HG02610 (cell line): ENCODE data around the gene DGKZ.

Experiments used
- ATAC-seq: cut with Tn5 transposase; IDR thresholded peaks from one replicate; pipeline ENCODE4 v1.9.1; 2021; ENCODE audit warnings: mild to moderate bottlenecking, moderate library complexity; ENCODE audit not compliant: unreplicated experiment

The DGKZ gene

DNA sequence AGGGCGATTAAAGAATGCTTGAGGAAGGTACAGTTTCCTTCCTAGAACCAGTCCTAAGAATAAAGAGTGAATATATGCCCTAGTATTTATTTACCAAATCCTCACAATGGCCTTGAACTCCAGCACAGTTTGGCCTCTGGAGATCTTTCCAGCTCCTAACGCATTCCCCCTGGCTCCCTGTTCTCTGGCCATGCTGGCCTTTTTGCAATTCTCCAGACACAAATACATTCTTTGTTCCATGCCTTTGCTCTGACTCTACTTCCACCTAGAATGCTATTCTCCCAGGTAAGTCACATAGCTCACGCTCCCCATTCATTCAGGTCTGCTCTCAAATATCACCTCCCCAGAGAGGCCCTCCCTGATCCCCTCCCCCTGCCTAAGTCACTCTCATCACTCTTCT, 3.7 kb upstream of the DGKZ start:
- ATAC-seq = no peak

DNA sequence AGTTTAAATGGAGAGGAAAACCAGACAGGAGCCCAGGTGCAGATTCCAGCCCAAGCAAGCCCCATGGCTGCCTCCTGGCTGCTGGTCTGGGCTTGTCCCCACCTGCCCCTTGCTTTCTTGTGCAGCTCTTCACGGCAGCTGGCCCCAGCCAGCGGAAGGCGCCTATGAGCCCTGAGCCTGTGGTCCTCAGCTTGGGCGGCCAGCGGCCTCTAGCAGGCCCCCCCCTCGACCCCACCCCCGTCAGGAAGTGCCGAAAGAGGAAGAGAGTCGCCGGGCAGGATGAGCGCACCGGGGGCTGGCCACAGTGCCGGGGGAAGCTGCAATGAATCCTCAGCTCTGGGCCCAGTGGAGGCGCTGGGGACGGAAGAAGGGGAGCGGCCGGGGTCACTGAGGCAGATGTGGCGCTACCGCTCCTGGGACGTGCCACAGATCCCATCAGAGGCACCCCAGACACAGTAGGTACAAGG, 2.1 kb upstream of the DGKZ start:
- no peak for ATAC-seq

DNA sequence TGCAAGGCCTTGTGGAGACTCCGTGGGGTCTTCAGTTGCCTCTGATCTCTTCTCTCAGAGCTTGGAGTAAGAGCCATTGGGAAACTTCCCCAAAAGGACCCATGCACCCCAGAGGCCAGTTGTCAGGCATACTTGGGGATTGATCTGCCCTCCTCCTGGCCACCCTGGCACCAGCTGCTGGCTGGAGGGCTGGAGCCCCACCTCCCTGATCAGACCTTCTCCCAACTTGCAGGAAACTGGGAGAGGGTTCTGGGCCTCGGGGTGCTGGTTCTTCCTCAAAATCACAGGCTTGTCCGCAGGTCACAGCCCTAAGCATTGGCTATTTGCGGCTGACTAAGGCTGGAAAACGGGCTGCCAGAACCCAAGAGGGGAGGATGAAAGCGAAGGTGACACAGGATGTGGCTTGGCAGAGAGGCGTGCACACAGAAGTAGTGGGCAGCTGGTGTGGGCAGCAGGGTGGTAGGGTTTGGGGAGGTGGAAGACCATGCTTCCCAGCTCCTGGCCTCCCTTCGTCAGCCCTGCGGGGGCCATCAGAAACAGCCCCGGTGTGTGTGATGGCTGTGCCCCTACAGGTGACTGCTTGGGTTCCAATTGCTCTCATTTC, 1.3 kb upstream of the DGKZ start:
- no peak for ATAC-seq

DNA sequence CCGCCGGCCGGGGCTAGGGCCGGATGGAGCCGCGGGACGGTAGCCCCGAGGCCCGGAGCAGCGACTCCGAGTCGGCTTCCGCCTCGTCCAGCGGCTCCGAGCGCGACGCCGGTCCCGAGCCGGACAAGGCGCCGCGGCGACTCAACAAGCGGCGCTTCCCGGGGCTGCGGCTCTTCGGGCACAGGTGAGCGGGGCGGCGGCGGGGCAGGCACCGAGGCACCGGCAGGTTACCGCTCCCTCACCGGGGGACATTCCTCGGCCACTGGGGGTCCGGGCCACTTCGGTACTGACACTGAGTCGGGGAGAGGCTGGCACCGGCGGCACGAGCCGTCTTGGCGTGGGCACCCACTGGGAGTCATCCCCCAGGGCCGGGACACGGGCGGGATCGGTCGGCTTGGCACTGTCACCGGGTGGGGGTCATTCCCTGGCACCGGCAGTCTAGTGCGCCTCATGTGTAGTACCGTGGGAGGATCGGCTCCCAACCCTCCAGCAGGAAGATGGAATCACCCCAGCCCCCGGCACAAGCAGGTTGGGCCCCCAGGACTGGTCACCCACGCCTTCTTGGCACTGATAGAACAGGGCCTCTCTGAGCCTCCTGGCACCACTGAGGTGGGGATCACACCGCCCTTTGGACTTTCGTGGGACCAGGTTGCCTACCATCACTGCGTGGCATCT, 511 bp downstream of the DGKZ start:
- ATAC-seq = no peak

DNA sequence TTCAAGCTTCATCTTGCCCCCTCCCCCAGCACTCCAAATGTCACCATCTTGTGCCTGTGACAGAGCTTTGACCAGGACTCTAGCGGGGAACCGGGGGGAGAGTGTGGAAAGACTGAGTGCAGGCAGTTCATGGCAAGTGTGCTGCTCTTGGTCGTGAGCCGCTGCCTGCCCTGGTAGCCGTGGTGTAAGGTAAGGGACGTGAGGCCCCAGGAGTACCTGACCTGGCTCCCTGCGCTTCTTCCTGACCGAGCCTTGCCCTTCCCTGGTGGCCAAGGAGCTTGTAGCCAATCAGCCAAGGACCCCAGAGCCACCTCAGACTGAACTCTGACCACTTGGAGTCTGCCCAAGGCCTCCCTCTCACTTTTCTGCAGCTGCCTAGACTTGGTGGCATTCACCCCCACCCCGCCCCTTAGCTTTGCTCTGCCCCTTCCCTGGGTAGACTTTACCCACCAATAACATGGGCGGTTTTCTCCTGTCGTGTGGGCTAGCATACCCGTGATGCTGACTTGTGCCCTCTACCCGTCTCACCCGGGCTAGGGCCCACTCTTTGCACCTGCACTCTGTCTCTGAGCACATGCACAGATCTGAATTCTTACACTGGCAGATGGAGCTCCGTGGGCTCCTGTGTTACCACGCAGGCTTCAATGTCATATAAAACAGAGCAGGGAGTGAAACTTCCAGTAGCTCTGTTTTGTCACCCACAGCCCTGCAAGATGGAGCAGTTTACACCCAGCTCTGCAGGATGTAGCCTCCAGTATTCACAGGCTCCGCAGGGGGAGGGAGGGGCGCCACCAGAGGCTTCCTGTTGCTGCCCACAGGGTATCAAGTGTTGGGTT, 1.5 kb downstream of the DGKZ start:
- ATAC-seq = no peak

DNA sequence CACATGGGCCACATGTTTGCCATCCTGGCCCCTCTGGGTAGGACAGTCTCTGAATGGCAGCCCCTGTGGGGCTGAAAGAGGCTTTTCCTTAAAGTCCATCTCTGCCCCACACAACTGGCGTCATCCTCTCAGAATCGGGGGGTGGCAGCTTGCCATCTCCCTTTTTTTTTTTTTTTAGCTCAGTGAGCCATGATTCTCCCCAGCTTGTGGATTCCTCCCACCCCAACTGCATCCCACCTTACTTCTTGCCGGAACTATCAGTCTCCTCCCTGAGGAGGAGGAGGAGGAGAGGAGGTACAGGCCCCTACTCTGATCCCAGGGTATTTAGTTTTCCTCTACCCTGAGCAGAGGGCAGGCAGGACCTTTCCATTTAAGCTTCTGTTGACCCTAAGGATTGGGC, 3.4 kb downstream of the DGKZ start:
- no peak for ATAC-seq

DNA sequence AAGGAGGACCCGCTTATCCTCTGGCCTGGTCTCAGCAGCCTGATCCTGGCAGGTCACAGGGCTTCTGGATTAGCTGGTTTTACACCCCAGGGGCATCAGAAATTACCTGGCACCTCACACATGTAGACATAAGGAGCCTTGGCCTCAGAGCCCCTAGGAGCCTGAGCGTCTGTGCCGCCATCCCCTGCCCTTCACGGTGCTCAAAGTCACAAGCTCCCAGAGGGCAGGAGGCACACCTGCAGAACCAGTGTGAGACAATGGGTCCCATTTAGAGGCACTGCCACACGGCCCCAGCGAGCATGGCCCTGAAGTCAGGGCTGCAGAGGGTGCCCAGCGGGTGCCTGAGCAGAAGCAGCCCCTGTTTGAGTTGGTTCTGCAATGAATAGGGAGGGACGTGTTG, 3.9 kb downstream of the DGKZ start:
- ATAC-seq = no peak

DNA sequence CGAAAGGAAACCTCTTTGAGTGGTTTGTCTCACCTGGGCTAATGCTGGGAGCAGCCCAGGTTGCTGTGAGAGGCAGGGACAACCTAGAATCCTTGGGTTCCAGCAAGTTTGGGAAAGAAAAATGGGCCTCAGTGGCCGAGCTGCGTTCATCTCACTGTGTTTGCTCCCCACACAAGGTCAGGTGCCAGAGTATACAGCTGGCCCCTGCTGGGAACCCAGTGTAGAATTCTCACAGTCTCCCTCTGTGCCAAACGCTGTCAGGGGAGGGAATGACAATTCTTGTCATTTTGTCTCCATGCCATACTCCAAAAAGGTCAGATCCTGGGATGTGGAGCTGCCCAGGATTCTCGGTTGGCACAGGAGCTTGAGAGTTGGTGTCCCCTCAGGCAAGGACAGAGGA, 4.3 kb downstream of the DGKZ start:
- ATAC-seq = no peak

DNA sequence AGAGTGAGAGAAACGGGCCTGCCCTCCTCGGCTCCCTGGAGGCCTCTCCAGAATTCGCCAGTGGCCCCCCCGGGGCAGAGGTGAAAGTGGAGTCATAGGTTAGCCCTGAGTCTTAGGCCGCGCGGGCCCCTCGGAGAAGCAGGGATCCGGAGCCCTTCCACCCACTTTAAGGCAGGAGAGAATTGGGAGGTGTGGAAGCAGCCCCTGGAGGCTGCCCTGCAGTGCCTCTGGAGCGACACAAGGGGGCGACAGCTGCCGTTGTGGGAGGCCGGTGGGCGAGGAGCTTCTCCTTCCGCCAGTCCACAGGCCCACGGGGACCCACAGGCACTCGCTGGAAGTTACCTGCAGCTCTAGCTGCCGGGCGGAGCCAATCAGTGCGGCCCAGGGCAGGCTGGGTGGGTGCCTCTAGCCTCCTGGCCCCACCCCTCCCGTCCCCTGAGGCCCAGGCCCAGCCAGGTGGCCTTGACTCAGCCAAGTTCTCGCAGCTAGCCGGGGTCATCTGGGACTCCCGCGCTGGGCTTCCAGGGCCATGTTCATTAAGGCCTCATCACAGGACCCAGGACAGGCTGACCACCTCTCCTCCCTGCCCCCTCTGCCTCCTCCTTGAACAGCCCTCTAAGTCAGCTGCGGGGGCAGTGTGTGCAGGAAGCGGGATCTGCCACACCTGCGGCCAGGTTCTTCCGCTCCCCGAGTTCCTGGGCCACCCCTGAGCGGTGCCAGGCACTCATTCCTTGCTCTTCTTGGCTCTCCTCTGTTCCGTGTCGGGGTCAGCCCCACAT, 5.0 kb downstream of the DGKZ start:
- ATAC-seq = no peak

DNA sequence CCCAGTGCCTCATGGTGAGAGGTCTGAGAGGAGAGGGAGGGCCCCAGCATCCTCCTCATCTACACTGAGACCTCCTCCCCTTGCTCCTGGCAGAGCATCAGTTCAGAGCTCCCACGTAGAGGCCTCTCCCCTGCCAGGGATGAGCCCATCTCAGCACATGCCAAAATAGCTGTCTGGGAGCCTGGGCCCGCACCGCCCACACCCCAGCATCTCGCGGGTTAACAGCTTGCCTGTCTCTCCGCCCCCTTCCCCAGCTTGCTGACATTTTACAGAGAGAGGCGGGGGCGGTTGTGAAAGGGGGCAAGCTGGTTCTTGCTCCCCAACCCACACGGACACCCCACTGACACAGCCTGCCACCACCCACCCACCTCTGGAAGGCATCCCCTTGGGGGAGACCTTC, 6.4 kb downstream of the DGKZ start:
- ATAC-seq = no peak

DNA sequence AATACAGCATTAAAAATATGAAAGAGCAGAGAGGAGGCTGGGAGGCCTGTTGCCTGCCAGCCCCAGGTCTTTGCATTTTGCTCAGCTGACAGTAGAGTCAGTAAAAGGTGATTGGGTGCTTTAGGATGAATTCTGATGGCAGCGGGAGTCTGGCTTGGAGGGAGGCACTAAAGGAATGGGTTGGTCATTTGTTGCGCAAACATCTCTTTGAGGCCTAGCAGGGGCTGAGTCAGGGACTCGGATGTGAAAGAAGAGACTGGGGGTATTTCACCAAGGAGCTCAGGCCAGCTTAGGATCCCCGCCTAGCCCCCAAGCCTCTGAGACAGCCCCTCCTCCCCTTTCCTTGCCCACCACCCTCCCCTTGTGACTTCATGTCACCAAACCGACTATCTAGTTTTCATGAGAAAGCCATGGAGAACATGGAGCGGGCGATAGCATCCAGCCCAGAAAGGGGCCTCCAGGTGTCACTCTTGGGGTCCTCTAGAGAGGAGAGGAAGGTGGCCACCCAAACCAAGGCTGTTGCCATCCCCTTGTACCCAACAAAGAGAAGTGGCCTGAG, 9.7 kb downstream of the DGKZ start:
- ATAC-seq = no peak

DNA sequence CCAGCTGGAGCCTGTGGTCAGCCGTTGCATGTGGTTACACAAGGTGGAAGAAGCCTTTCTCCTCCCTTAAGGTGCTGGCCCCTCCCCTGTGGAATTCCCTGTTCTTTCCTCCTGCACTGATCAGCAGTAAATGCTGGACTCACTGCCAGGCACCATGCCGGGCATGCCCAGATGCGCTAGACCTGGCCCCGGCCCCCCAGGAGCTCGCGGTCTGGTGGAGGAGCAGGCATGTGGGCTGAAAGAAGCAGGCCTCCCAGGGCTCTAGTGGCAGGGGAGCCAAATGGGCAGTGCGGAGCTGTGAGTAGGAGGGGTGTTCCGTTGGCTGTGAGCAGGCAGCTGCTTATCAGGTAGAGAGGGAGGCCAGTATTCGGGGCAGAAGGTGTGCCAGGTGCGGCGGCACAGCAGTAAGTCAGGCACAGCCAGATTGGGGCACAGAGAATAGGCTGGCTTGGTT, 10.2 kb downstream of the DGKZ start:
- no peak for ATAC-seq

DNA sequence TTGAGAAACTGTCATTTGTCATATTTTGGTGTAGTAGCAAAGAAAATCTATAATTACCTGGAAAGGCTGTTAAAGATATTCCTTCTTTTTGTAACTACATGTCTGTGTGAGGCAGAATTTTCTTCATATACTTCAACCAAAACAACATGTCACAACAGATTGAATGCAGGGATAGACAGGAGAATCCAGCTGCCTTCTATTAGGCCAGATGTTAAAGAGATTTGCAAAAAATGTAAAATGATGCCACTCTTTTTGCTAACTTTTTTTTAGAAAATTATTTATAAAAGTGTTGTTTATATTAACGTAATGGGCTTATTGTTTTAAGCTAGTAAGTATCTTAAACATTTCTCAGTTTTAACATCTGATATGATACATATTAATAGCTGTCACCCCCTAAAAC, 12.7 kb downstream of the DGKZ start:
- ATAC-seq = no peak

DNA sequence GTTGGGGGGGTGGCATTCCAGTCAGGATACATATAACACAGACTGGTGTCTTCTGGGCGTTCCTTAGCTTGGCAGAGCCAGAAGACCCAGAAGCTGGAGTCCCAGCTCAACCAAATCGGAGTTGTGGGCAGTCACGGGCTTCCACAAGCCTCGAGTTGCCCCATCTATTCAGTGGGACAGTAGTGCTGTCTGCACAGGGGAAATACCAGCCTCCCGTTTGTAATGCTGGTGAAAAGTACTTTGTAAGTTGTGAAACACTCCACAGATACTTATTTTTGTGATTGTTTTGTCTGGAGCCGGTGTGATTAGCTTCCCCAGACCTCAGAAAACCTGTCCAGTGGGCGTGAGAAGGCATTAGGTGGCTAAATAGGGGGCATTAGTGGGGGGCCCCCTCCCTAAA, 13.6 kb downstream of the DGKZ start:
- peak; percentile 15 for ATAC-seq

DNA sequence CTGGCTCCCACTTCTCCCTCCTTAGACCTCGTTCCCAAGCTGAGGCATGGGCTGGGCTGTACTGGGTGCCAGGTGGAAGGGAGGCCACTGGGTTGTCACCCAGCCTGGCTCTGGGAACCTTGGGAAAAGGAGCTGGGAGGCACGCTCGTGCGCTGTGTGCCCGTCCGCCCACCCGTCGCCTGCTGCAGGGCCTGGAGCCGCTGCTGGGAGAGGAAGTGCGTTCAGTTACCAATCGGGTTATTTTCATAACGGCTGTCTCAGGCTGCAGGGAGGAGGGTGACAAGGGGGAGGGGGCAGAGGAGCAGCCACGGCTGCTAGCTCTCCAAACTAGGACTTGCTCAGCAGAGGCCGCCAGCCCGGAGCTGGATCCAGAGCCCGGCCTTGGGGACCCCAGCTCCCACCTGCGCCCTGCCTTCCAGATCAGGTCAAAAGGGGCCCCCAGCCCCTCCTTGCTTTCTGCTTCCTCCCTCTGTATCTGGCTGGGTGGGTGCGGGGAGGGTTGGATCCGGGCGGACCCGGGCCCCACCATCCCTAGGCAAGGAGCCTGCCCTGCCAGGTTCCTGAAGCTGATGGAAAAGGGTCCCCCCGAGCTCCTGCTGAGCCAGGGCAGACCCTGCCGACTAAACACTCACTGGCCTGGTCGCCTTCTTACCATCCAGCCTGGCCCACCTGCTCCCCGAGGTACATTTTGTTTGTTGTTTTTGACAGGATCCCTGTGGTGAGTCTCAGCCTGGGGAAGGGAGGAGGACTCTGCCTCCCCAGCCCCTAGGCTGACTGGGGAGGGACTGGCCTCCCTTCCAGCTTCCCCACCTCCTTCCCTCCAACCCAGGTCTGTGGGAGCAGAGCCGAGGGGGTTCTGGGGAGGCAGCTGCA, 14.3 kb downstream of the DGKZ start:
- ATAC-seq = peak; percentile 91

DNA sequence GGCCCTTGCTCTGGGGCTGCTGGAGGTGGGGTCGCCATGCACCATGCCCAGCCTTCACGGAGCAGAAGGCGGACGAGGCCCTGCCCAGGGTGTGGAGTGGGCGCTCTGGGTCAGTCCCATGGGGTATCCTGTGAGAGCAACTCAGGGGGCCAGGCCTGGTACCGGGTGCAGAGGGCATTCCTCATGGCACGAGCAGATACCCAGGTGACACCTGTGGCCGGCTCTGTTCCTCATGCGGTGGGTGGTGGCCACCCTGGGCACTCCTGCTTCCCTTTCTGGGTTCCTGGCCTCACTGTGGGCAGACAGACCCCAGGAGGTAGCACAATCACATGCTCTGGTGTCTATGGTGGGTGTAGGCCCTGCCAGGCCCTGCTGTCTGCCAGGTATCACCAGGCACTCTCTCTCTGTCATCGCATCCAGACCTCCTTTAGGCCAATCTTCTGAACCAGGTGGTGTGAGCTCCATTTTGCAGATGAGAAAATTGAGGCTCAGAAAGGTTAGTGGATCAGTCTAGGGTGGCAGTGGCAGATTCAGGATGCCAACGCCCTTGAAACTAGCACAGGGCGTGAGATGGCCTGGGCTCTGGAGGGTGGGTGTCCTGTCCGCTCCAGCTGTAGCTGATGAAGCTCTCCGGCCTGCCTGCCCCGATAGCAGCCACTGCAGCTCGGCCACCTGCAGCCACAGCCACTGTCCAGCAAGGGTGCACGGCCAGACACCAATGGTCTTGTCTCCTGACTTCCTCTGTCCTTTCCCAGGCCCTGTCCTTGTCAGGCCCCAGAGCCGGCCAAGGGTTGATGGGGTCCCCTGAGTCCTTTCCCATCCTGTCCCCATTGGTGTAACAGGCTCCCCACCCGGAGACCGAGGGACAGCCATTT, 15.1 kb downstream of the DGKZ start:
- no peak for ATAC-seq

DNA sequence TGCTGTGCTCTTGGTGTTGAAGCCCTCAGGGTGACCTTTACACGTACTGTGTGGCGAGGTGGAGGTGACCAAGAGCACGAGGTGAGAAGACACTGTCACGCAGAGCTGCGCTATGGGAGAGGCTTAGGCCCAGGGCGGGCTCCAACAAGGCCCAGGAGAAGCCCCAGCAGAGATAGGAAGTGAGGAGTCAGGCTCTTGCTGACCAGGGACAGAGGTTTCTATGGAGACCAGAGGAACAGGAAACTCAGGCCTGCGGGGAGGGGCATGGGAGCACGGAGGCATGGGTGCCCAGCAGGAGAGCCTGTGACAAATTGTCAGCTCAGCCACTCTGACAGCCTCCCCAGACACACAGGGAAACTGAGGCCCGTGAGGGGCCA, 15.8 kb downstream of the DGKZ start:
- no peak for ATAC-seq

DNA sequence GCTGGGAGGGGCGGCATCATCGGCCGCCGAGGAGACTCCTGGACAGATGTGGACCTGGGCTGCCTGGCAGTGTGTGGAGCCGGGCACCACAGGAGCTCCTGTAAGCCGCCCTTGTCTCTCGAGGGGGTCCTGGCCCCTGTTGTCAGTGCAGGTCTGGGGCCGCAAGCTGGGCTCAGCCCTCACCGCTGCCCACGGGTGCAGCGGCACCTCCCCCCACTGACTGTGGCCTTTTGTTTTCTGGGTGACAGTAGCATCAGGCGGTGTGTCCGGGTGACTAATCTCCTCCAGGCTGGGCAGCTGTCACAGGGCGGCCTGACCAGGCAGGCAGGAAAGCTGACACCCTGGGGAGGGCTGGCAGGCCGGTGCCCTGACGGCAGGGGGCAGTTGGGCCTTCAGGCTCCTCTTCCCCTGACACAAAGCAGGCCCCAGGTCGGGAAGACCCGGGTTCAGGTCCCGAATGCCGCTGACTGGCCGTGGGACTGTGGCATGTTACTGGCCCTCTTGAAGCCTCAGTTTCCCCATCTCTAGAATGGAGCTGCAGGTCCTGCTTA, 16.3 kb downstream of the DGKZ start:
- ATAC-seq = no peak

DNA sequence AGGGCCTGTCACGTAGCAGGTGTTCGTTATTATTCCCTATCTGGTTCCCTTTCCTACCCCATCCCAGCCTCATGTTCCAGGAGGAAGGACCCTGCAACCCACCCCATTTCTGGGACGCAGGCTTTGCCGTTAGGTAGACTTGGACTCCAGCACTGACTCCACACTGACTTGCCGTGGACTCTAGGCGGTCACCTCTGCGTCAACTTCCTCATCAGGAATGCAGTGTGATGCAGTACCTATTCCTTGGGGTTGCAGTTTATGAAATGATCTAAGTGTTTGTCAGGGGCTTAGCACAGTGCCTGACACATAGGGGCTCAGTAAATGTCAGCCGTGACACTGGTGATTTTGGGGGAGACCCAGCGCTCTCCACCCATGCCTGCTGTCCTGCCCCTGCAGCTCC, 16.8 kb downstream of the DGKZ start:
- ATAC-seq = no peak
